GM19238 (cell line): Measurements from ENCODE around the gene RITA1.
"Not testable (repeated sequence)": the region's sequence is repeated elsewhere in the genome, so short reads cannot be mapped to it uniquely, and the experiment has no call there.

ENCODE experiments used
- DNase-seq: peaks from one replicate; pipeline ENCODE4 v3.0.0; 2011; ENCODE audit warnings: low spot score; ENCODE audit not compliant: insufficient read length

Gene RITA1

DNA sequence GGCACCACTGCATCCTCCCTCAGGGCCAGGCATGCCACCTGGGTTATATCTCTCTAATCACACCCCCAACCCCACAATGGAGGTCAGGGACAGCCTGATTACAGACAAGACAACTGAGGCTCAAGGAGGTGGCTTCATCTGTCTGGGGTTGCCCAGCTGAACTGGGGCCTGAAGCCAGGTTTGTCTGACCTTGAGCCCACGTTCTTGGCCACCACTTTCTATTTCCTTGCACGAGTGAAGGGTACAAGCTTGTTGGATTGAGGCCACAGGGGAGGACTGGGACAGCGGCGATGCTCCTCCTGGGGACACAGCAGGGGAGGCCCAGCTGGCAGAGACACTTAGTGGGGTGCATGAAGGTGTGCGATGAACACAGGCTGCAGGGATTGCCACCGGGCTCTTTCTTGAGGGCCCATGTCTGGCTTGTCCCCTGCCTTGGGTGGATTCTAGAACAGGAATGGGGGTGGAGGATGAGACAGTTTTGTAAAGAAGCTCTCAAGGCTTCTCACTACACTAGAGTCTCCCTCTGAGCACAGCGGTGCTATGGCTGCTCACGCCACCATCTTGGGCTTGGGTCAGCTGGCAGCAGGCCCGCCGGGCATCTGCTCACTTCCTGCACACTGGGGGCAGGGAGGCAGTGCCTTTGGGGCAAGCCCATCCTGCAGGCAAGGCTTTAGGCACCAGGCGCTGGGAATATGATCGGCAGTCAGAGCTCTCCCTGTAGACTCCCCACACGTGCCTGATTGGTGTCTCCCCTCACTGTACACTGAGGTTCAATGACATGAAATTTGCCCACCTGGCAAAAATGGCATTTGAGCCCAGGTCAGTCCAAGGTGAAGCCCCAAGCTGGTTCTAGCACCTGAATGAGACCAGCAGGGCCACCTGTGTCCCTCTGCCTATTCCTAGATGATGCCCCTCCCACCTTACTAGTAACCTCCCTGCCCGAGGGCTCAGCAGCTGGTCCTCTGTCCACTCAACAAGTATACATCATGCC, 16.0 kb downstream of the RITA1 start:
- no peak for DNase-seq

DNA sequence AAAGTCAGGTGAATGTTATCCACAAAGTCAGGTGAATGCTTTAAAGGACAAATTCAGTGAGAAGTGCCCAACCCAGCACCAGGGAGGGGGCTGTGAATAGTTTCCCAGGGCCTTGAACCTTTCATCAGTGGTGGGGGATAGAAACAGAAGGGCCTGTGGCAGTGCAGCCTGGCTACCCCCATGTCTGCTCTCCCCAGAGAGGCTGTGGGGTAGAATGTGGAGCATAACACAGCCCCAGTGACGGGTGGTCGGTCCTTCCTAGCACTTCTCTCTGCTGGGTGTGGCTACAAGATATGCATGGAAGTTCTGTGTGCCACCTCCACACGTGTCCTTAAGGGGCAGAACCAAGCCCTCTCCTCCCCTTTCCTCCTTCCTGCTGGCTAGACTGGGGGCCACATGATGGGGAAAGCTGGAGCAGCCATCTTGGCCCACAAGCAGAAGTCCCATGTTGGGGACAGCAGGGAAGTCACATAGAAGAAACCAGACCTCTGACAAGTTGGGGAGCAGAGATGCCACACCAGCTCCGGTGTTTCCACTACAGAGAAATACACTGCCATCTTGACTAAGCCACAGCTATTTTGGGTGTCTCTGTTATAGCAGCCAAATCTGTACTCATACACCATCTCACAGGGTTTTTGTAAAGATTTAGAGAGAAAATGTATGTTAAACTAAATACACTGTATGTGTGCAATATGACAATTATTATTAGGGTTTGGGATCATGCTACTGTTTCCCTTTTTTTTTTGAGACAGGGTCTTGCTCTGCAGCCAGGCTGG, 17.0 kb downstream of the RITA1 start:
- DNase-seq: no peak

DNA sequence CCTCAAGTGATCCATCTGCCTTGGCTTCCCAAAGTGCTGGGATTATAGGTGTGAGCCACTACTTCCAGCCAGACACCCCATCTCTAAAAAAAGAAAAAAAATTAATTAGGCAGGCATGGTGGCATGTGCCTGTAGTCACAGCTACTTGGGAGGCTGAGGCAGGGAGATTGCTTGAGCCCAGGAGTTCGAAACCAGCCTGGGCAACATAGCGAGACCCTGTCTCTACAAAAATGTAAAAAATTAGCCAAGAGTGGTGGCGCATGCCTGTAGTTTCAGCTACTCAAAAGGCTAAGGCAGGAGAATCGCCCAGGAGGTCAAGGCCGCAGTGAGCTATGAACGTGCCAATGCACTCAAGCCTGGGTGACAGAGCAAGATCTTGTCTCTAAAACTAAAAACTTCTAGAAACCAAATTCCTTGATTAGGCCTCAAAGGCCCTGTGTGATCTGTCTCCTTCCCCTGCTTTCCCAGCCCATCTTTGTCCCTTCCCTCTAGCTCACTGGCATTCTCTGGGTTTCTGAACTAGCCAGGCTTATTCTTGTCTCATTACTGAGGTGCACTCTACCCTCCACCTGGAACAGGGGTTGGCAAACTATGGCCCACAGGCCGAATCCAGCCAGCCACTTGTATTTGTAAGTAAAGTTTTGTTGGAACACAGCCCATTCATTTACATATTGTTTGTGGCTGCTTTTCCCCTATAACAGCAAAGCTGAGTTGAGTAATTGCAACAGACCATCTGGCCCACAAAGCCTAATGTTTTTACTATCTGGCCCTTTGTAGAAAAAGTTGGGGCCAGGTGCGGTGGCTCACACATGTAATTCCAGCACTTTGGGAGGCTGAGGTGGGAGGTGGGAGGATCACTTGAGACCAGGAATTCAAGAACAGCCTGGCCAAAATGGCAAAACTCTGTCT, 18.6 kb downstream of the RITA1 start:
- DNase-seq: no peak

DNA sequence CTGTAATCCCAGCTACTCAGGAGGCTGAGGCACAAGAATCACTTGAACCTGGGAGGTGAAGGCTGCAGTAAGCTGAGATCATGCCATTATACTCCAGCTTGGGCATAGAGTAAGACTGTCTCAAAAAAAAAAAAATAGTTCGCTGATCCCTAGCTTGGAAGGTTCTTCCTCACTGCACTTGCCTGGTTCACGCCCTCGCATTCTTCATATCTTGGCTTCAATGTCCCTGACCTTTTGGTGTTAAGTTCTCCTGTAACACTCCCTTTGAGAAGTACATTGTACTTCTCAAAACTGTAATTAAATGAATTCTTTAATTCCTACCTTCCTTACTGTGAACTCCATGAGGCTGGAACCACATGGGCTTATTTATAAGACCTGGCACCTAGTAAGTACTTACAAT, 19.3 kb downstream of the RITA1 start:
- DNase-seq: no peak

DNA sequence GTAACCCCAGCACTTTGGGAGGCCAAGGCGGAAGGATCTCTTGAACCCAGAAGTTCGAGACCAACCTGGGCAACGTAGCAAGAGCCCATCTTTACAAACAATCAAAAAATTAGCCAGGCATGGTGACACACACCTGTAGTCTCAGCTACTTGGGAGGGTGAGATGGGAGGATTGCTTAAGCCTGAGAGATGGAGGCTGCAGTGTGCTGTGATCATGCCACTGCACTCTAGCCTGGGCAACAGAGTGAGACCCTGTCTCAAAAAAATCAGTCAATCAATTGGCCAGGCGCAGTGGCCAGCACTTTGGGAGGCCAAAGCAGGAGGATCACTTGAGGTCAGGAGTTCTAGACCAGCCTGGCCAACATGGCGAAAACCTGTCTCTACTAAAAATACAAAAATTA, 21.3 kb downstream of the RITA1 start:
- not testable (repeated sequence) for DNase-seq

DNA sequence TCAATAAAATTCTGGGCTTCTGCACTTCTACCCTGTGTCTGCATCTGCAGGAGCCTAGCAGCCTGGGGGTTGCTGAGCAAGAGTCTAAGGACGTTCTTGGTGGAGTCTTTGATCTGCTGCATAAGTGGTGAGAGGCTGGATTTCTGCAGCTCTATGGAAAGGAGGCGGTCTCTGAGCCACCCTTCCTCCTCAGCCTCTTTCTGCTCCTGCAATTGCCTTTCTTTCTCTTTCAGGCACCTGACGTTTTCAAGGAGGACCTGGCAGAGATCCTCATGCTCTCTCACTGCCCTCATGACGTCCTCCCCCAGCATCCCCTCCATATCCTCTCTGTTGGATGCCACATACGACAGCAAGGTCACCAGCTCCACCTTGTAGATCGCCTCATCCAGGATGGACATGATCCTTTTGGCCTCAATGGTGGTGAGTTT, 22.1 kb downstream of the RITA1 start:
- no peak for DNase-seq

DNA sequence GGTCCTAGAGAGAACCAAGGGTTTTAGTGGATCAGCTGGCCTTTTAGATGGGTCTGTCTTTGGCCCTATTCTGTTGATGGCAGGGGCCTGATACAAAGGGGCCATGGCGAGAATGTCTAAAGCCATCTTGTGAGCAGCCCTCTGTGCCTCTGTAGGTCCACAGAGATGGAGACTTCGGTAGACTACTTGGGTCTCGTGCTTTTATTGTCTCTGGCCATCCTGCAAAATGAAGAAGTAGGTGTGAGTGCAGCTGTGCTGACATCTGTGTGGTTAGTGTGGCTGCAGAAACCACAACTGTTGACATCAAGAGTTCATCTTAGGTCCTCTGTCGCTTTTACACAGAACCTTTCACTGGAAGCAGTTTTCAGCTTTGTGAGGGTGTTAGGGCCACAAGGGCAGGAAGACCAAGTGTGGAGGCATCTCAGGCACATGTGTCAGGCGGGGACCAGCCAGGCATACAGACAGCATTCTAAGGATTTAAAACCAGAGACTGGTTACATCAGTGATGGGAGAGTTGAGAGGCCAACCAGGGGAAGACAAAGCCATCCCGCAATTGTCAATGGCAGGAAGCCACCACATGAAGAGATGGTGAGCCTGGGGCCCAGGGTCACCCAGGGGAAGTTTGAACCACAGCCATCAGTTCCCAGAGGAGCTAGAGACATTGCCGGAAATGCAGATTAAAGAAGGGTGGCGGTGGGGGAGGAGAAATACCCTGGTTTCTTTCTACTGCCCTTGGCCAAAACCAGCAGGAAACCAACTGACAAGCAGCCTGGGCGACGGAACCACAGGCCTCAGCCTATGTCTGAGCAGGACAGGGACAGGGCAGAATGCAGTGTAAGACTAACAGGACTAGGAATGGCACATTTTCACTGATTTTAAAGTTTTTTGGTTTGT, 22.8 kb downstream of the RITA1 start:
- peak; percentile 58 for DNase-seq

DNA sequence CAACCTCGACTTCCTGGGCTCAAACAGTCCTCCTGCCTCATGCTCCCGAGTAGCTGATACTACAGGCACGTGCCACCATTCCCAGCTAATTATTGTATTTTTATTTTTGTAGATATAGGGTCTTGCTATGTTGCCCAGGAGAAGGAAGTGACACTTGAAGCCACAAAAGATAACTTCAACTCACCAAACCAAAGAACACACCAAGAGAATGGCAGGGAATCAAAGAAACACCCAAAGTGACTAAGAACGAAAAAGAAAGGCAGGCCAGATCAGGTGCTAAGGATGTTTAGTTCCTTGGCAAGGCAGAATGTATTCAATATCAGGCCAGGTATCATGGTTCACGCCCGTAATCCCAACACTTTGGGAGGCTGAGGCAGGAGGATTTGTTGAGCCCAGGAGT, 25.6 kb downstream of the RITA1 start:
- no peak for DNase-seq

DNA sequence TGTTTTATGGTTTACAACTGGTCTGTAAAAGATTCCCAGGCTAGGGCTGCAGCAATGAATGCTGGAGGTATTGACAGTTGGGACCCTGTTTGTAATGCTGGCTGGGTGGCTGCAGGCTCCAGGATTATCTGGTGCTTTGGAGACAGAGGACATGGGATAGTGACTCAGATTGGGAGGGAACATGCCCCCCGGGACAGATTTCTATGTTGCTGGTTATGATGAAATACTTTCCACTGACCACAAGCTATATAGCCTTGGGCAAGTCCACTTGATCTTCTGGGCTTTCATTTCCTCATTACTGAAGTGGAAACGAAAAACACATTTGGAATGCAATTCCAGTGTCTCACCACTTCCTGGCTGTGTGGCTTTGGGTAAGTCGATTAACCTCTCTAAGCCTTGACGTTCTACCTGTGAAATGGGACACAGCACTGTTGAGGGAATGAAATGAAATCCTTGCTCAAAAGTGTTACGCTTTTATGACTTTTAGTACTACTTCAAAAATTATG, 29.4 kb downstream of the RITA1 start:
- DNase-seq: no peak

DNA sequence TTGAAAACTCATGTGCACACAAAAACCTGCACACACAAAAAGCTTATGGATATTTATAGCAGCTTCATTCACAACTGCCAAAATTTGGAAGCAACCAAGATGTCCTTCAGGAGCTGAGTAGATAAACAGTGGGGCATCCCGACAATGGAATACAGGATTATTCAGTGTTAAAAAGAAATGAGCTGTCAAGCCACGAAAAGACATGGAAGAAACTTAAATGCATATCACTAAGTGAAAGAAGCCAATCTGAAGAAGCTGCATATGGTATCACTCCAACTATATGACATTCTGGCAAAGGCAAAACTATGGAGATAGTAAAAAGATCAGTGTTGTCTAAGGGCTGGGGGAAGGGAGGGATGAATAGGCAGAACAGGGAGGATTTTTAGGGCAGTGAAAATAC, 30.5 kb downstream of the RITA1 start:
- DNase-seq: no peak

DNA sequence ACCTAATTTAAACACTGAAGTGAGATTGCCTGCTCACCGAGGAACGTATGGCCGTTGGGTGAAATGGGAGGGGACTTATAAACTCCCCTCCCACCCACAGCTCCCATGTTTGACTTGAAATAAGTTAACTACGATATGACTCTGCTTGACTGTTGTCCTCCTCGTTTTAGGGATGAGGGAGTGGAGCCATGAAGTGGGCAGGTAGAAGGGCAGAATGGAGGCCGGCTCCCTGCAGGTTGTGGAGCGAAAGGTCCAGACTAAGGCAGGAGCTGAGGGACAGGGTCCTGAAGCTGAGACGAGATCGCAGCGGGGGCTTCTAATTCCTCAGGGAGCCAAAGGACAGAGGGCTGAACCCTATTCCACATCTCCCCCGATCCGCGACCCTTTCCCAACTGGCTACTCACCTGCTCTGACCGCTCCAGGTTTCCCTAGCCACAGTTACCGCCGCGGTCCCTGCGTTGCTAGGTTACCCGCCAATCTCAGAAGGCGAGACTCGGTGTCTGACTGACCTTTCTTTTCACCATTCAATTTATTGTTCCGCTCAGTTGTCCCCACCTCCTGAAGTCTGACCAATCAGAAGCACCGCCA, 35.2 kb downstream of the RITA1 start:
- DNase-seq: no peak

DNA sequence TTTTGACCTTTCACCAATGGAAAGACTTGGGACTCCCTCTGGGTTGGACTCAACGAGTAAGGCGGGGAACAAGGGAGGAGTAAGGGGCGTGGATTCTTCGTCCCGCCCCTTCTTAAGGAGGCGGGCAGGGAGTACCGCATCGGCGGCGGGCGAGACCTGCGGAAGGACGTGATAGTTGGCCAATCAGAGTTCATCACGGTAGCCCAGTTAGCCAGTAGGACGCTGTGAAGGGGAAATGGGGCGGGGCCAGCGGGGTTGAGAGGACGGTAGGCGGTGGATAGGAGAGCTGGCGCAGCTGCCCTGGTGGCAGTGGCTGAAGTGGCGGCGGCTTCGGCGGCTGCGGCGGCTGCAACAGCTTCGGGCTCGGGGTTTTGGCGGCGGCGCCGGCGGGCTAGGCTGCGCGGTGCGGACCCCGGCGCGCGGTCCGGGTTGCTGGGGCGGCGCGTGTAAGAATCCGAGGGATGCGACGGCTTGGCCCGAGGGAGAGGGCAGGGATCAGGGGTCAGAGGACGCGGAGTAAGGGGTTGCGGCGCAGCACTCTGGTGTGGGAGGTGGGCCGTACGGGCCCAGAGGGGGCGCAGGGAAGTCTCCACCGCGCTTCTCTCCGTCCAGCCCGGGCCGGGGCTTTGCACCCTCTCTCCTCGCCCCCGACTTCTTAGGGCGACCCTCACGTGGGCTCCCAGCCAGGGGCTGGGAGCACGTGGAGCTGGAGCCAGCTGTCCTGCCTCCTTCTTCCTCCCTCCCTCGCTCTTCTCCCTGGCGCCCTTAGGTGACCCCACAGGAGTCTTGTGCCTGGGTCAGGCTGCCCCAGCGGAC, 35.9 kb downstream of the RITA1 start, which contains the start of gene TPCN1:
Gene TPCN1 (plus strand): TSS at position 284 of the 816 bp plus-strand sequence. CDS start 5,389 bp downstream, outside the sequence.
- peak; percentile 94 for DNase-seq

DNA sequence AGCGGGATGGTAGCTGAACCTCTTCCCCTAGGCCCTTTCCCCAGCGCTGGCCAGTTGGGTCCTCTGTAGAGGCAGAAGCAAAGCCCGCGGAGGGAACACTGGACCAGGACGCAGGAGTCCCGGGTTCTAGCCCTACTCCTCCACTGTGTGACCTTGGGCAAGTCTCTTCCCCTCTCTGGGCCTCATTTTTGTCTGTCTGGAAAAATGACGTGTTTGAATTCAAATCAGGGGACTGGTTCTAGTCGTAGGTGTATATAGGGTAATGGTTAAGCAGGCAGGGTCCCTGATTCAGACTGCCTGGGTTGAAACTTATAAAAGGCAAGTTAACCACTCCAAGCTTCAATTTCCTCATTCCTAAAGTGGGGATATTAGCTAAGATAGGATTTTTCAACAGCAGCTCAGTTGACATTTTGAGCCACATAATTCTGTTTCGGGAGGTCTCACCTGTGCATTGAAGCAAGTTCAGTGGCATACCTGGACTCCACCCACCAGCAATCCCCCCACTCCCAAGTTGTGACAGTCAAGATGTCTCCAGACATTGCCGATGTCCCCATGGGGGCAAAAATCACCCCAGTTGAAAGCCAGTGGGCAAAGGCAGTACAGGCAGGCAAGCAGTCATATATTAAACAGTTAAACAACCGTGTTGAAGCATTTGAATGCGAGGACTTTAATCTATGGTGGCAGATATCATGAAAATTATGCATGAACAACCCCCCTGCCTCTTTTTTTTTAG, 36.6 kb downstream of the RITA1 start:
- no peak for DNase-seq

DNA sequence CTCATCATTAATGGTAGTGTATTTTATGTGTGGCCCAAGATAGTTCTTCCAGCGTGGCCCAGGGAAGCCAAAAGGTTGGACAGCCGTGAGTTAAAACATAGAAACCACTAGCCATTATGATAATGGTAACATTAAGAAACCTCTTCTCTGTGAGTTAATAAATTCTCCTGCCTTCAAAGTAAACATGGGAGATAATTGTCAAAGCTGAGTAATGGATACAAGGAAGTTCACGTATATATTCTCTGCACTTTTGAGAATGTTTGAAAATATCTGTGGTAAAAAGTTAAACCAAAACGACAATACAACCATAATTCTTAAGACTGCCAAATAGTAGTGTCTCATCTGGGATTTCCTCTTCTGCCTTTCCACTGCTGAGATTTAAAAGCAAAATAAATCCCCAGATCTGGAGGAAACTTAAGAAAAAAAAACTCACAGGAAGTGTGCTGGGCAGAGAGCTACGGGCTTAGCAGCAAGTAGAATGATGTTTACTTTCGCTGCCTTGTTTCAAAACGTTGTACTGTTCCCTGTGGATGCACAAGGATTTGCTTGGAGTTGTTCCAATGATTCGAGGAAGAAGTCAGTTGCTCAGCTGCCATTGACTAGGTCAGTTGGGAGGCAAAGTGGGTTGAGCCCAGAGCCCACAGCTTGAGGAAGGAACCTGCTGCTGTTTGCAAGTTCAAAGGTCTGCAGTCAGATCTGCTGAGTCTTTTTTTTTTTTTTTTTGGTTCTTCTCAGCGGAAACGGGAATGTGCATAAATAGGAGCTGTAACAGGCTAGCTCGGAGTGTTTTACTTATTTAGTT, 37.4 kb downstream of the RITA1 start:
- DNase-seq: no peak

DNA sequence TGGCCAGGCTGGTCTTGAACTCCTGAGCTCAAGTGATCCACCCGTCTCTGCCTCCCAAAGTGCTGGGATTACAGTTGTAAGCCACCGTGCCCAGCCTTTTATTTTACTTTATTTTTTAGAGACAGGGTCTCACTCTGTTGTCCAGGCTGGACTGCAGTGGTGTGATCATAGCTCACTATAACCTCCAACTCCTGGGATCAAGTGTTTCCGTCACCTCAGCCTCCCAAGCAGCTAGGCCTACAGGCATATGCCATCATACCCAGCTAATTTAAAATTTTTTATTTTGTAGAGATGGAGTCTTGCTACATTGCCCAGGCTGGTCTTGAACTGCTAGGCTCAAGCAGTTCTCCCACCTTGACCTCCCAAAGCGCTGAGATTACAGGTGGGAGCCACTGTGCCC, 39.4 kb downstream of the RITA1 start:
- no peak for DNase-seq

DNA sequence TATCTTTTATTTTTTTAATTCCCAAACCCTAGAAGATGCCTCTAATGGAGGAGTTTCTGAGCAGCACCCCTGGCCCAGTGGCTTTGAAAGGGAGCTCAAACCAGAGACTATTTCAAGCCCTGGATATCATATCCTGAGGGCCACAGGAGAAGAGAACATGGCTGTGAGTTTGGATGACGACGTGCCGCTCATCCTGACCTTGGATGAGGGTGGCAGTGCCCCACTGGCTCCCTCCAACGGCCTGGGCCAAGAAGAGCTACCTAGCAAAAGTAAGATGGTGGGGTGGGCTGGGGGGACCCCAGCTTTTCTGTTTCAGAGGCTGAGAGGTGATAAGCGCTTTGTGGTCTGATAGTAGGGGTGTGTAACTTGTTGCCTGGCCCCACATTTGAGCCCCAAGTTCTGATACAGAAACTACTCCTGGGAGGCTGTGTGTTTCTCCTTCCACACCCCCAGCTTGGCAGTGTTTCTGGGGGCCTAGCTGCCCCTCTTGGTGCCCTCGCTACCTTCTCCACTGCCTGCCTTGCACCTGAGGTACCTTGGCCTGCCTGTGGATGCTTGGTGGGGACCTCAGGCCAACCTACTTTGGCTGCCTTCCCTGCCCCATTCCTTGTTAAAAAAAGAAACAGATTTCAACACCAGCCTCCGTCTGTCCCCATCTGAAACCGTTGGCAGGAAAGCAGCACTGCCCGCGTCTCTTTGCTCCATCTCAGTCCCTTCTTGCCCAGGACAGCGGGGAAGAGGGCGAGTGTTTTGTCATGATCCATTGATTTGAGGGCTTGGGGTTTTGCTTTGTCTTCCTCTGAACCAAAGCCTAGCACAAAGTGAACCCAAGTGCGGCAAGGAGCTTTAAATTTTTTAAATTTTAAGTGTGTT, 41.4 kb downstream of the RITA1 start:
- no peak for DNase-seq
